ENCODE measurements around the gene NTRK3.

DNA sequence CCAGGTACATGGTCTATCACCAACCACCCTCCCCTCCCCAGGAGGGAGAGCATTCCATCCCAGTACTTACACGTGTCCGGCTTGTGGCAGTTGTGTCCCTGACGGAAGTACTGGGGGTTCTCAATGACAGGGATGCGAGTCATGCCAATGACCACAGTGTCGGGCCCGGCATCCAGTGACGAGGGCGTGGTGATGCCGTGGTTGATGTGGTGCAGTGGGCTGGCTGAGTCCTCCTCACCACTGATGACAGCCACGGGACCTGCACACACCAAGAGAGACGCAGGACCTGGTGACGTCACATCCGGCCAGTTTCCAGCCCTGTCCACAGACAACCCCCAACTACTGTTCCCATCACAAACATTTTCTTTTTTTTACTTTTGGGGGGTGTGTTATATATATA is 223.8 kb downstream of the NTRK3 start:
- TF ChIP-seq GABPA (IDR thresholded peaks at IDR 0.05 in 1 of 2, conservative IDR thresholded peaks at IDR 0.05 in 1 of 2), result no peak
- TF ChIP-seq, protein P1, sequence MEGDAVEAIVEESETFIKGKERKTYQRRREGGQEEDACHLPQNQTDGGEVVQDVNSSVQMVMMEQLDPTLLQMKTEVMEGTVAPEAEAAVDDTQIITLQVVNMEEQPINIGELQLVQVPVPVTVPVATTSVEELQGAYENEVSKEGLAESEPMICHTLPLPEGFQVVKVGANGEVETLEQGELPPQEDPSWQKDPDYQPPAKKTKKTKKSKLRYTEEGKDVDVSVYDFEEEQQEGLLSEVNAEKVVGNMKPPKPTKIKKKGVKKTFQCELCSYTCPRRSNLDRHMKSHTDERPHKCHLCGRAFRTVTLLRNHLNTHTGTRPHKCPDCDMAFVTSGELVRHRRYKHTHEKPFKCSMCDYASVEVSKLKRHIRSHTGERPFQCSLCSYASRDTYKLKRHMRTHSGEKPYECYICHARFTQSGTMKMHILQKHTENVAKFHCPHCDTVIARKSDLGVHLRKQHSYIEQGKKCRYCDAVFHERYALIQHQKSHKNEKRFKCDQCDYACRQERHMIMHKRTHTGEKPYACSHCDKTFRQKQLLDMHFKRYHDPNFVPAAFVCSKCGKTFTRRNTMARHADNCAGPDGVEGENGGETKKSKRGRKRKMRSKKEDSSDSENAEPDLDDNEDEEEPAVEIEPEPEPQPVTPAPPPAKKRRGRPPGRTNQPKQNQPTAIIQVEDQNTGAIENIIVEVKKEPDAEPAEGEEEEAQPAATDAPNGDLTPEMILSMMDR (IDR thresholded peaks at IDR 0.05; ENCODE audit: low read depth, low read length, missing input control), result no peak
- TF ChIP-seq, protein P2, sequence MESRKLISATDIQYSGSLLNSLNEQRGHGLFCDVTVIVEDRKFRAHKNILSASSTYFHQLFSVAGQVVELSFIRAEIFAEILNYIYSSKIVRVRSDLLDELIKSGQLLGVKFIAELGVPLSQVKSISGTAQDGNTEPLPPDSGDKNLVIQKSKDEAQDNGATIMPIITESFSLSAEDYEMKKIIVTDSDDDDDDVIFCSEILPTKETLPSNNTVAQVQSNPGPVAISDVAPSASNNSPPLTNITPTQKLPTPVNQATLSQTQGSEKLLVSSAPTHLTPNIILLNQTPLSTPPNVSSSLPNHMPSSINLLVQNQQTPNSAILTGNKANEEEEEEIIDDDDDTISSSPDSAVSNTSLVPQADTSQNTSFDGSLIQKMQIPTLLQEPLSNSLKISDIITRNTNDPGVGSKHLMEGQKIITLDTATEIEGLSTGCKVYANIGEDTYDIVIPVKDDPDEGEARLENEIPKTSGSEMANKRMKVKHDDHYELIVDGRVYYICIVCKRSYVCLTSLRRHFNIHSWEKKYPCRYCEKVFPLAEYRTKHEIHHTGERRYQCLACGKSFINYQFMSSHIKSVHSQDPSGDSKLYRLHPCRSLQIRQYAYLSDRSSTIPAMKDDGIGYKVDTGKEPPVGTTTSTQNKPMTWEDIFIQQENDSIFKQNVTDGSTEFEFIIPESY (IDR thresholded peaks at IDR 0.05), result no peak
